Left ventricle myocardium inferior (tissue), 1 donor: Measurements from ENCODE around the gene TREML1. TPM values are rescaled to one million over a fixed set of nuclear protein-coding genes. Genes with fewer than 3 reads are reported as not detected.
A peak's percentile ranks its signal among the peaks of the same experiment; 100 is the strongest.

ENCODE experiments used
- DNase-seq: peaks from one replicate; pipeline ENCODE4 v3.0.0-alpha.2; 2020
- H3K27ac ChIP-seq: fragments of 200-600 bp; replicated peaks from 2 replicates; pipeline ENCODE4 v1.8.0; 2021
- H3K27me3 ChIP-seq: fragments of 200-600 bp; 2 replicates; pipeline ENCODE4 v1.8.0; 2021; ENCODE audit warnings: low read depth
- H3K36me3 ChIP-seq: fragments of 200-600 bp; 2 replicates; pipeline ENCODE4 v1.8.0; 2021
- H3K4me1 ChIP-seq: fragments of 200-600 bp; 2 replicates; pipeline ENCODE4 v1.8.0; 2021
- H3K4me3 ChIP-seq: fragments of 200-600 bp; 2 replicates; pipeline ENCODE4 v1.8.0; 2021; ENCODE audit warnings: mild to moderate bottlenecking, moderate library complexity
- H3K9me3 ChIP-seq: fragments of 200-600 bp; replicated peaks from 2 replicates; pipeline ENCODE4 v1.8.0; 2021
- CTCF ChIP-seq: fragments of 200-600 bp; IDR thresholded peaks from 2 replicates; pipeline ENCODE4 v1.8.0; 2021; ENCODE audit warnings: antibody characterized with exemption, mild to moderate bottlenecking, borderline replicate concordance
- intact Hi-C: fragments of 100-400 bp; cut with micrococcal nuclease; formaldehyde crosslinking; loops from one replicate; pipeline ENCODE4 v1.11.0; 2022
- total RNA-seq: library from RNA; stranded (reverse); fragmentation: NEBNext Ultra II Directional; extraction: Animal tissue kit (Norgen Biotek cat#: 25700); gene quantifications from one replicate; pipeline ENCODE4 v1.2.1, GENCODE V29; 2021
- donor health status: DM: no; HTN: yes; CAD: no; lungs with severe emphysema.

The TREML1 gene
- total RNA-seq, 1 donor from 2014 or later: not detected

GRCh38 chr6:41184761-41185160, 30.6 kb upstream of the TREML1 start:
- H3K4me1 ChIP-seq: no peaks in the 10 kb centered on the region
- intact Hi-C loops: no loop called here
- no peak overlapping the region for H3K27ac ChIP-seq
- H3K4me3 ChIP-seq: no peak overlapping the region
- DNase-seq: no peak
- H3K27me3 ChIP-seq: peaks cover 26% of the 10 kb centered on the region
- TF ChIP-seq CTCF: no peak
- H3K9me3 ChIP-seq: peaks cover 8% of the 10 kb centered on the region
- no peaks in the 10 kb centered on the region for H3K36me3 ChIP-seq

GRCh38 chr6:41182069-41183034, 28.2 kb upstream of the TREML1 start:
- intact Hi-C loops: no loop called here
- DNase-seq: no peak
- Histone ChIP-seq H3K4me1 (no peaks in the 10 kb centered on the region), H3K27ac (no peak overlapping the region), H3K4me3 (no peak overlapping the region), H3K36me3 (no peaks in the 10 kb centered on the region), H3K27me3 (peaks cover 39% of the 10 kb centered on the region), H3K9me3 (no peaks in the 10 kb centered on the region)
- peak; percentile 57 for TF ChIP-seq CTCF

- Histone ChIP-seq H3K27me3 (peaks cover 39% of the 10 kb centered on the region), H3K4me3 (no peak overlapping the region), H3K27ac (no peak overlapping the region), H3K36me3 (no peaks in the 10 kb centered on the region), H3K9me3 (no peaks in the 10 kb centered on the region), H3K4me1 (no peaks in the 10 kb centered on the region)
- no peak for DNase-seq
- TF ChIP-seq CTCF: no peak
- intact Hi-C loops: no loop called here
Observed at GRCh38 chr6:41181566-41181965, 27.4 kb upstream of the TREML1 start.

GRCh38 chr6:41179163-41179562, 25.0 kb upstream of the TREML1 start:
- intact Hi-C loops: no loop called here
- Histone ChIP-seq H3K27ac (no peak overlapping the region), H3K9me3 (no peaks in the 10 kb centered on the region), H3K27me3 (peaks cover 57% of the 10 kb centered on the region), H3K4me1 (no peaks in the 10 kb centered on the region), H3K36me3 (no peaks in the 10 kb centered on the region), H3K4me3 (no peak overlapping the region)
- TF ChIP-seq CTCF: no peak
- DNase-seq: no peak

GRCh38 chr6:41177695-41178094, 23.5 kb upstream of the TREML1 start:
- no peak for DNase-seq
- peaks cover 70% of the 10 kb centered on the region for H3K27me3 ChIP-seq
- no peak overlapping the region for H3K27ac ChIP-seq
- no peaks in the 10 kb centered on the region for H3K36me3 ChIP-seq
- H3K9me3 ChIP-seq: no peaks in the 10 kb centered on the region
- H3K4me3 ChIP-seq: no peak overlapping the region
- intact Hi-C loops: no loop called here
- no peak for TF ChIP-seq CTCF
- no peaks in the 10 kb centered on the region for H3K4me1 ChIP-seq
